ENCODE results near the gene AGL. TPM values are rescaled to one million over a fixed set of nuclear protein-coding genes. Genes with fewer than 3 reads are reported as not detected.
A peak's percentile ranks its signal among the peaks of the same experiment; 100 is the strongest.

AGL gene
- total RNA-seq (30.3 and 34.2 TPM in 2 replicates), polyA plus RNA-seq (9.2 and 9.3 TPM in 2 replicates)

DNA sequence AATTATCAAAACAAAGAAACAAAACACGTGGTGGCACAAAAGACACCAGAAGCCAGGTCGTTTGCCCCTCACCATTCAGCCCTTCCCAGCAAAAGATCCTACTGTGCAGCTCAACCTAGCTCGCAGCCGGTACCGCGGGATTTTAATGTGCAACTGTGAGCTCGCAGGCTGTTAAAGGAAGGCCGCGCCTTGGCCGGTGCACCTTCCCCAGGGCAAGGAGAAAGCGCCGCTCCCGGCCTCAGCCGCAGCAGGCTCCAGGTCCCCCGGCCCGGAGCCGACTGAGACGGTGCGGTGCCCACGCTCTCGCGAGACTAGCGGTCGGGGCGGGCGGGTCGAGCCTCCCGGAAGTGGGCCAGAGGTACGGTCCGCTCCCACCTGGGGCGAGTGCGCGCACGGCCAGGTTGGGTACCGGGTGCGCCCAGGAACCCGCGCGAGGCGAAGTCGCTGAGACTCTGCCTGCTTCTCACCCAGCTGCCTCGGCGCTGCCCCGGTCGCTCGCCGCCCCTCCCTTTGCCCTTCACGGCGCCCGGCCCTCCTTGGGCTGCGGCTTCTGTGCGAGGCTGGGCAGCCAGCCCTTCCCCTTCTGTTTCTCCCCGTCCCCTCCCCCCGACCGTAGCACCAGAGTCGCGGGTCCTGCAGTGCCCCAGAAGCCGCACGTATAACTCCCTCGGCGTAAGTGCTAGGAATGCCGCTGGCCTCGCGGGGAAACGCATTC lies at the start of gene AGL:
TSS of gene AGL (plus strand) at position 618 of the 715 bp plus-strand sequence. CDS start 682 bp downstream, outside the sequence.
- peak within 1 kb of the TSS; percentile 96 for H2AFZ ChIP-seq
- peaks cover 29% of the 10 kb centered on the region for H3K79me2 ChIP-seq
- H3K9me3 ChIP-seq (ENCODE audit: low read depth) = no peaks in the 10 kb centered on the region
- no peaks in the 10 kb centered on the region for H3K36me3 ChIP-seq (replicated peaks; ENCODE audit: insufficient read depth, low read depth)
- no peaks in the 10 kb centered on the region for H3K9me2 ChIP-seq (replicated peaks; ENCODE audit: insufficient read depth)
- WGBS (ENCODE audit: low lambda C conversion rate, missing lambda C conversion rate) = 2% methylated on average over 49 of the region's 65 CpGs
- no peaks in the 10 kb centered on the region for H3K27me3 ChIP-seq
- H3K4me3 ChIP-seq = peak within 1 kb of the TSS; percentile 43
- peak within 1 kb of the TSS; percentile 85 for H3K4me2 ChIP-seq
- peak within 1 kb of the TSS; percentile 89 for H3K27ac ChIP-seq
- TF ChIP-seq EZH2 (IDR thresholded peaks at IDR 0.05; ENCODE audit: borderline replicate concordance) = no peak
- TF ChIP-seq EZH2phosphoT487 (IDR thresholded peaks at IDR 0.05; ENCODE audit: low read depth, severe bottlenecking, unreplicated experiment) = no peak
- TF ChIP-seq, protein P1, sequence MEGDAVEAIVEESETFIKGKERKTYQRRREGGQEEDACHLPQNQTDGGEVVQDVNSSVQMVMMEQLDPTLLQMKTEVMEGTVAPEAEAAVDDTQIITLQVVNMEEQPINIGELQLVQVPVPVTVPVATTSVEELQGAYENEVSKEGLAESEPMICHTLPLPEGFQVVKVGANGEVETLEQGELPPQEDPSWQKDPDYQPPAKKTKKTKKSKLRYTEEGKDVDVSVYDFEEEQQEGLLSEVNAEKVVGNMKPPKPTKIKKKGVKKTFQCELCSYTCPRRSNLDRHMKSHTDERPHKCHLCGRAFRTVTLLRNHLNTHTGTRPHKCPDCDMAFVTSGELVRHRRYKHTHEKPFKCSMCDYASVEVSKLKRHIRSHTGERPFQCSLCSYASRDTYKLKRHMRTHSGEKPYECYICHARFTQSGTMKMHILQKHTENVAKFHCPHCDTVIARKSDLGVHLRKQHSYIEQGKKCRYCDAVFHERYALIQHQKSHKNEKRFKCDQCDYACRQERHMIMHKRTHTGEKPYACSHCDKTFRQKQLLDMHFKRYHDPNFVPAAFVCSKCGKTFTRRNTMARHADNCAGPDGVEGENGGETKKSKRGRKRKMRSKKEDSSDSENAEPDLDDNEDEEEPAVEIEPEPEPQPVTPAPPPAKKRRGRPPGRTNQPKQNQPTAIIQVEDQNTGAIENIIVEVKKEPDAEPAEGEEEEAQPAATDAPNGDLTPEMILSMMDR (IDR thresholded peaks at IDR 0.05; ENCODE audit: poor library complexity) = no peak
- no peaks in the 10 kb centered on the region for H4K20me1 ChIP-seq (ENCODE audit: insufficient read depth, poor library complexity, severe bottlenecking)
- DNase-seq (ENCODE audit: low spot score) = peak; percentile 94
- peaks cover 5% of the 10 kb centered on the region for H3K4me1 ChIP-seq (ENCODE audit: insufficient read depth)

DNA sequence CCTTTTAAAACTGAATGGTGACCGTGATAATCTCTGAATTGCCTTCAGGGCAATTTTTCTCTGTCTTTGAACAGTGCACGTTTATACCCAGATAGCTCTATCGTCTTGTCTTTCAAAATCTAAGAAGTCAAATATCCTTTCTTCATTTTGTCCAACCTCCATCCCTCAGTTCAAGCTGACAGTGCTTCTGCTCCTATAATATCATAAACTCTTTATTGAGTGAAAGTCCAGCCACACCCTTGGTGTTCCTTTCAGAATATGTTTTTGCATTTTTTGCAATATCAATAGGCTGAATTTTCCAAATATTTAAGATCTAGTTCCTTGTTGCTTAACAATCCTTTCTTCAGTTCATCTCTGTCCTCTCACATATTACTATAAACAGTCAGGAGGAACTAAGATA lies 48.6 kb upstream of the AGL start:
- no peaks in the 10 kb centered on the region for H3K27me3 ChIP-seq
- no peak overlapping the region for H3K27ac ChIP-seq
- TF ChIP-seq, protein P1 (IDR thresholded peaks at IDR 0.05; ENCODE audit: poor library complexity) = no peak
- no peak for TF ChIP-seq EZH2phosphoT487 (IDR thresholded peaks at IDR 0.05; ENCODE audit: low read depth, severe bottlenecking, unreplicated experiment)
- TF ChIP-seq EZH2 (IDR thresholded peaks at IDR 0.05; ENCODE audit: borderline replicate concordance) = no peak
- H3K9me2 ChIP-seq (replicated peaks; ENCODE audit: insufficient read depth) = no peaks in the 10 kb centered on the region
- 83% methylated on average over 3 of the region's 3 CpGs for WGBS (ENCODE audit: low lambda C conversion rate, missing lambda C conversion rate)
- H3K9me3 ChIP-seq (ENCODE audit: low read depth) = no peaks in the 10 kb centered on the region
- H3K79me2 ChIP-seq = no peaks in the 10 kb centered on the region
- H3K4me1 ChIP-seq (ENCODE audit: insufficient read depth) = no peaks in the 10 kb centered on the region
- H3K4me3 ChIP-seq = no peak overlapping the region
- DNase-seq (ENCODE audit: low spot score) = no peak
- no peaks in the 10 kb centered on the region for H4K20me1 ChIP-seq (ENCODE audit: insufficient read depth, poor library complexity, severe bottlenecking)
- no peak overlapping the region for H2AFZ ChIP-seq
- no peaks in the 10 kb centered on the region for H3K36me3 ChIP-seq (replicated peaks; ENCODE audit: insufficient read depth, low read depth)
- H3K4me2 ChIP-seq = no peak overlapping the region

DNA sequence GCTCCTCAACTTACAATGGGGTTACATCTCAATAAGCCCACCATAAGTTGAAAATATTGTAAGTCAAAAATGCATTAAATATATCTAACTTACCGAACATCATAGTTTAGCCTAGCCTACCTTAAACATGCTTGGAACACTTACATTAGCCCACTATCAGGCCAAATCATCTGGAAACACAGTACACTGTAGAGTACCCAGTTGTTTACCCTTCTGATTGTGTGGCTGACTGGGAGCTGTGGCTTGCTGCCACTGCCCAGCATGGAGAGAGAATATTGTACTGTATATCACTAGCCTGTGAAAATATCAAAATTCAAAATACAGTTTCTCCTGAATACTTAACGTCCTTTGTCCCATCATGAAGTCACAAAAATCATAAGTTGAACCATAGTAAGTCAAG lies 43.3 kb upstream of the AGL start:
- H3K4me3 ChIP-seq = no peak overlapping the region
- H3K36me3 ChIP-seq (replicated peaks; ENCODE audit: insufficient read depth, low read depth) = no peaks in the 10 kb centered on the region
- no peaks in the 10 kb centered on the region for H3K9me3 ChIP-seq (ENCODE audit: low read depth)
- no peaks in the 10 kb centered on the region for H3K9me2 ChIP-seq (replicated peaks; ENCODE audit: insufficient read depth)
- 80% methylated on average over 2 of the region's 2 CpGs for WGBS (ENCODE audit: low lambda C conversion rate, missing lambda C conversion rate)
- peaks cover 5% of the 10 kb centered on the region for H3K4me1 ChIP-seq (ENCODE audit: insufficient read depth)
- no peaks in the 10 kb centered on the region for H3K27me3 ChIP-seq
- no peaks in the 10 kb centered on the region for H4K20me1 ChIP-seq (ENCODE audit: insufficient read depth, poor library complexity, severe bottlenecking)
- H3K79me2 ChIP-seq = no peaks in the 10 kb centered on the region
- no peak for DNase-seq (ENCODE audit: low spot score)
- no peak overlapping the region for H3K27ac ChIP-seq
- H3K4me2 ChIP-seq = no peak overlapping the region
- TF ChIP-seq EZH2 (IDR thresholded peaks at IDR 0.05; ENCODE audit: borderline replicate concordance) = no peak
- TF ChIP-seq, protein P1 (IDR thresholded peaks at IDR 0.05; ENCODE audit: poor library complexity) = no peak
- TF ChIP-seq EZH2phosphoT487 (IDR thresholded peaks at IDR 0.05; ENCODE audit: low read depth, severe bottlenecking, unreplicated experiment) = no peak
- H2AFZ ChIP-seq = no peak overlapping the region
